C1 segment of cervical spinal cord (tissue), 14 donors: ENCODE data around the gene GATA3.

Experiments used
- DNase-seq, 14 donors: peaks; one replicate each; lab custom pipeline; 2025; lab: John Stamatoyannopoulos, UW

The GATA3 gene

GRCh38 chr10:8064436-8064835 is 9.9 kb downstream of the GATA3 start:
- DNase-seq = no peak

GRCh38 chr10:8065651-8066050 is 11.2 kb downstream of the GATA3 start:
- no peak for DNase-seq

GRCh38 chr10:8066124-8066523 is 11.6 kb downstream of the GATA3 start:
- DNase-seq = no peak

- no peak for DNase-seq
Observed at GRCh38 chr10:8066797-8067196, 12.3 kb downstream of the GATA3 start.

GRCh38 chr10:8069108-8069507 is 14.6 kb downstream of the GATA3 start:
- no peak for DNase-seq

GRCh38 chr10:8069627-8070026 is 15.1 kb downstream of the GATA3 start:
- no peak for DNase-seq

- no peak for DNase-seq
Observed at GRCh38 chr10:8070440-8070839, 16.0 kb downstream of the GATA3 start.

GRCh38 chr10:8071006-8071405 is 16.5 kb downstream of the GATA3 start:
- DNase-seq = no peak

- no peak for DNase-seq
Observed at GRCh38 chr10:8071666-8072065, 17.2 kb downstream of the GATA3 start.

- DNase-seq = no peak
Observed at GRCh38 chr10:8072211-8072610, 17.7 kb downstream of the GATA3 start.

GRCh38 chr10:8073691-8074416 is 19.4 kb downstream of the GATA3 start:
- no peak for DNase-seq

- no peak for DNase-seq
Observed at GRCh38 chr10:8074881-8075280, 20.4 kb downstream of the GATA3 start.

- no peak for DNase-seq
Observed at GRCh38 chr10:8075282-8076260, 21.1 kb downstream of the GATA3 start.

- DNase-seq = no peak
Observed at GRCh38 chr10:8076933-8077332, 22.4 kb downstream of the GATA3 start.

- no peak for DNase-seq
Observed at GRCh38 chr10:8078027-8078426, 23.5 kb downstream of the GATA3 start.

GRCh38 chr10:8079126-8079525 is 24.6 kb downstream of the GATA3 start:
- no peak for DNase-seq

- DNase-seq = no peak
Observed at GRCh38 chr10:8084799-8085198, 30.3 kb downstream of the GATA3 start.

- DNase-seq = no peak
Observed at GRCh38 chr10:8085251-8085650, 30.8 kb downstream of the GATA3 start.

GRCh38 chr10:8086315-8086714 is 31.8 kb downstream of the GATA3 start:
- no peak for DNase-seq

- no peak for DNase-seq
Observed at GRCh38 chr10:8088504-8088903, 34.0 kb downstream of the GATA3 start.

GRCh38 chr10:8092428-8092827 is 37.9 kb downstream of the GATA3 start:
- DNase-seq = no peak

- no peak for DNase-seq
Observed at GRCh38 chr10:8095959-8096358, 41.5 kb downstream of the GATA3 start.

- no peak for DNase-seq
Observed at GRCh38 chr10:8096931-8097330, 42.4 kb downstream of the GATA3 start.
